HG02763 (cell line): ENCODE data around the gene ENPP5.

ENCODE experiments used
- ATAC-seq: cut with Tn5 transposase; IDR thresholded peaks from one replicate; pipeline ENCODE4 v1.9.1; 2021; ENCODE audit warnings: mild to moderate bottlenecking, moderate library complexity; ENCODE audit not compliant: unreplicated experiment

The ENPP5 gene

DNA sequence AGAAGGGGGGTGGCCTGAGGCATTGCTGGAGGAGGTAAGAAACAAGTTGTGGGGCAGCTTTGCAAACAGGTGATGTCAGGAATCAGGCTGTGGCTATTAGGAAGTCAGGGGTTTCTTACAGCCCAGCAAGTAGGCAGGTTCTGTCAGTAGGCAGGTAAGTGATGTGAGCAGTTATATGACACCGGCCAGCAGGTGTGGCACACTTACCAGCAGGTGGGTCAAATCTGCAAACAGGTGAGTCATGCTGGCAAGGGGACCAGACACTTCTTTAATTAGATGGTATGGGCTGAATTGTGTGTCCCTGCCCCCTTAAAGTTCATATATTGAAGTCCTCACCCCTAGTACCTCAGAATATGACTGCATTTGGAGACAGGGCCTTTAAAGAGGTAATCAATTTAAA, 57.4 kb downstream of the ENPP5 start:
- ATAC-seq: no peak
